Measurements from ENCODE around the gene KRTAP9-3.
"Not testable (repeated sequence)": the region's sequence is repeated elsewhere in the genome, so short reads cannot be mapped to it uniquely, and the experiment has no call there.

KRTAP9-3 gene

GRCh38 chr17:41232399-41233105 is at the start of gene KRTAP9-3:
TSS of gene KRTAP9-3 (plus strand) at chr17:41232449. CDS start at chr17:41232502, 53 bp downstream.
- DNase-seq (ENCODE audit: low read depth, low spot score) = not testable (repeated sequence)

GRCh38 chr17:41184480-41184961 is 47.7 kb upstream of the KRTAP9-3 start, which contains the start of gene KRTAP4-1:
TSS of gene KRTAP4-1 (minus strand) at chr17:41184911. CDS start at chr17:41184854, 57 bp downstream.
- DNase-seq (ENCODE audit: low read depth, low spot score) = no peak

GRCh38 chr17:41185001-41185400 is 47.2 kb upstream of the KRTAP9-3 start:
- no peak for DNase-seq (ENCODE audit: low read depth, low spot score)

GRCh38 chr17:41186872-41187271 is 45.4 kb upstream of the KRTAP9-3 start:
- no peak for DNase-seq (ENCODE audit: low read depth, low spot score)

- DNase-seq (ENCODE audit: low read depth, low spot score) = not testable (repeated sequence)
Measured at GRCh38 chr17:41189837-41190318, 42.4 kb upstream of the KRTAP9-3 start, which contains the start of gene KRTAP9-1. TSS of gene KRTAP9-1 (plus strand) at chr17:41189887. CDS start at chr17:41189887, 0 bp downstream.

- no peak for DNase-seq (ENCODE audit: low read depth, low spot score)
Measured at GRCh38 chr17:41190328-41190727, 41.9 kb upstream of the KRTAP9-3 start.

GRCh38 chr17:41196068-41196467 is 36.2 kb upstream of the KRTAP9-3 start:
- DNase-seq (ENCODE audit: low read depth, low spot score) = no peak

GRCh38 chr17:41199421-41200078 is 32.7 kb upstream of the KRTAP9-3 start:
- no peak for DNase-seq (ENCODE audit: low read depth, low spot score)

GRCh38 chr17:41211845-41212466 is 20.3 kb upstream of the KRTAP9-3 start:
- DNase-seq (ENCODE audit: low read depth, low spot score) = no peak

GRCh38 chr17:41212524-41213169 is 19.6 kb upstream of the KRTAP9-3 start:
- no peak for DNase-seq (ENCODE audit: low read depth, low spot score)

GRCh38 chr17:41215681-41216080 is 16.6 kb upstream of the KRTAP9-3 start:
- DNase-seq (ENCODE audit: low read depth, low spot score) = no peak

- DNase-seq (ENCODE audit: low read depth, low spot score) = no peak
Measured at GRCh38 chr17:41223821-41224220, 8.4 kb upstream of the KRTAP9-3 start.

- no peak for DNase-seq (ENCODE audit: low read depth, low spot score)
Measured at GRCh38 chr17:41226051-41226450, 6.2 kb upstream of the KRTAP9-3 start.

- DNase-seq (ENCODE audit: low read depth, low spot score) = not testable (repeated sequence)
Measured at GRCh38 chr17:41226598-41227095, 5.6 kb upstream of the KRTAP9-3 start, which contains the start of gene KRTAP9-2. TSS of gene KRTAP9-2 (plus strand) at chr17:41226648. CDS start at chr17:41226655, 7 bp downstream.

GRCh38 chr17:41230094-41230493 is 2.2 kb upstream of the KRTAP9-3 start:
- DNase-seq (ENCODE audit: low read depth, low spot score) = no peak

- no peak for DNase-seq (ENCODE audit: low read depth, low spot score)
Measured at GRCh38 chr17:41231731-41232130, 518 bp upstream of the KRTAP9-3 start.

- DNase-seq (ENCODE audit: low read depth, low spot score) = not testable (repeated sequence)
Measured at GRCh38 chr17:41237116-41237515, 4.9 kb downstream of the KRTAP9-3 start.

- DNase-seq (ENCODE audit: low read depth, low spot score) = not testable (repeated sequence)
Measured at GRCh38 chr17:41237949-41238437, 5.7 kb downstream of the KRTAP9-3 start, which contains the start of gene KRTAP9-8. TSS of gene KRTAP9-8 (plus strand) at chr17:41237999. CDS start at chr17:41238052, 53 bp downstream.

- not testable (repeated sequence) for DNase-seq (ENCODE audit: low read depth, low spot score)
Measured at GRCh38 chr17:41246995-41247787, 14.9 kb downstream of the KRTAP9-3 start.

GRCh38 chr17:41249637-41250240 is 17.5 kb downstream of the KRTAP9-3 start, which contains the start of gene KRTAP9-4:
TSS of gene KRTAP9-4 (plus strand) at chr17:41249687. CDS start at chr17:41249721, 34 bp downstream.
- not testable (repeated sequence) for DNase-seq (ENCODE audit: low read depth, low spot score)
